ENCODE measurements around the gene TMEM63C.
"Not testable (repeated sequence)": the region's sequence is repeated elsewhere in the genome, so short reads cannot be mapped to it uniquely, and the experiment has no call there.

TMEM63C gene

DNA sequence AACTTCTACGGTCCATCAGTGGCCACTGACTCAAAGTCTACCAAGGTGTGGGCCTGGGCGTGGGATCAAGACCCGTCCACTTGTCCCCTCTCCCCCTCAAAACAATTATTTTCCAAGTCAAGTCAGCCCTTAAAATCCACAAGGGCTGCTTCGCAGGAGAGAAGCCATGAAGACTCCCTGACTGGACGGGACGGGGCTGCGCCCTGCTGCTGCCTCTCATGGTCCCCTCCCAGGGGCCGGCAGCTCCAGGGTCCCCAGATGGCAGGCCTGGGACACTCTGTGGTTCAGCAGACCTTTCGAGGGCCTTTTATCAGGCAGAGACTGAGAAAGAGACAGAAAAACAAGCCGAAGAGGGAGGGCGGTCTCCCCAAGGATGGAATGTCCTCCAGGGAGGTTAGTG, 78.6 kb downstream of the TMEM63C start:
- no peak for DNase-seq

GRCh38 chr14:77260631-77261030, 79.0 kb downstream of the TMEM63C start:
- DNase-seq: peak; percentile 4

DNA sequence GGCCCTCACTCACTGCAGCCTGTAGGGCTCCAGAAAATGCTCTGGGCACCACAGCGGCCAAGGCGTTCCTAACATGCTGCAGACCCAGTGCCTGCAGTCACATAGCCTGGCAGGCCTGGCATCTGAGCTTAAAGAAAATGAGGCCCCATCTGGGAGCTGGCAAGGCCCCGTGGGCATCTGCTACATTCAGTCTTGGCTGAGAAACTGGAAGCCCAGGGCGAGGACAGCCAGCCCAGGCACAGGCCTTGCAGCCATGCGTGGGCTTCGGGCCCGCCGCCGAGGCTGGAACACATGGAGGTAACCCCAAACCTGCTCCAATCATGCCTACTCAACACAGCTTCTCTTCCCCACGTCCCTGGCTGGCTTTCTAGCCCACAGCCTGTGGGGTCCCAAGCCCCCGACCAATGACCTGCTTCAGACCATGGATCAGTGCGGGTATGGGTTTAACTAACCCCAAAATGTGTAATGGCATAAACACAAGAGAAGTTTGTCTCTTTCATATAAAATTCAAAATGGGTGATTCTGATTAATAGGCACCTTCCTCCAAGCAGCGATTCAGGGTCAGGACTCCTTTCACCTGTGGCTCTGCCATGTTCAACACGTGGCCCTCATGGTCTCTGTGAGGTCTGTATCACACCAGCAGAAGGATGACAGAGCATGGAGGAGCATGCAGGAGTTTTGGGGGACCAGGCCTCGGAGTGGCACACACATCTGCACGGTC, 83.0 kb downstream of the TMEM63C start:
- DNase-seq: no peak

GRCh38 chr14:77265187-77265515, 83.6 kb downstream of the TMEM63C start:
- DNase-seq: no peak

GRCh38 chr14:77265561-77266335, 84.2 kb downstream of the TMEM63C start:
- no peak for DNase-seq

DNA sequence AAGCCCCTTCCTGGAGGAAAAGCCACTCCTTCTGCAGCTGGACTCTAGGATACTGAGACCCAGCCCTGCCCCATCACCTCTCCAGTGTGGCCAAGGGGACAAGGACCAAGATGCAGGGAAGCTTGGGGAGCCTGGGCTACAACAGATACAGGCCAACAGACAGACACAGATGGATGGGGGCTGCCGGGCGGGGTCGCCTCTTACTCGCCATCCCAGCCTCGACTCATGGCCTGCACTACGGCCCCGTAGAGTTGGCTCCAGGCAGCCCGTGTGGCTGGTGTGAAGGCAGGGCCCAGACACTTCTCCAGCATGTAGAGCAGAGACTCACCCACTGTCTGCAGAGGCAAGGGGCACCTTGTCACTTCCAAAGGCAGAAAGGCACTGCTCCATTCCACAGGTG, 84.7 kb downstream of the TMEM63C start:
- DNase-seq: no peak

DNA sequence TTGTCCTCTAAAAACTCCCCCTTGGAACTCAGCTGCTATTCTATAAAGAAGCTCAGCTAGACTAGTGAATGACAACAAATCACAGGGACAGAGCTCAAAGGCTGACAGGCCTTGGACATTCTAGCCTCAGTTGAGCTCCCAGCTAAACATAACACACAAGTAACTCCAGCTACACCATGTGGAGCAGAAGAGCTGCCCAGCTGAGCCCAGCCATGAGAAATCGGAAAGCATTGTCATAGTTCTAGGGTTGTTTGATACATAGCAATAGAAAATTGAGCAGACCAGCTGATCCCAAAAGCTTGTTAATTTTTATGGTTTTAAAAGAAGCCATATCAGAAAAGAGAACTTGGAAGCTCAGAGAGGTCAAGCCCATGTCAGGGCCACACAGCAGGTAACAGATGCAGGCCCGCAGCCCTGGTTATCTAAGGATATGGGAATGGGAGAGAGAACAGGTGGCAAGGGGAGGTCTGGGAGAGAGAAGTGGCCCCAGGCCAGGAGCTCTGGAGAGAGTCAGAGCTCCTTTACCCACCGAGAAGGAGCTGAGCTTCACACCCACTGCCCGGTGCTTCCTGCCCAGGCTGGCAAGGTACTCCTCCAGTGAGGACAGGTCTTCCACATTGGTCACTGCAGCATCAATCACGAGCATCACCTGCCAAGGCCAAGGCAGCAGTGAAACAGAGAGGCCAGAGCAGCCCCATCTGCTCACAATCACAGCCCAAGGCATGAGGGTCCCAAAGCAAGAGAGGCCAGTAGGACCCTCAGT, 86.5 kb downstream of the TMEM63C start:
- no peak for DNase-seq

GRCh38 chr14:77268989-77269600, 87.5 kb downstream of the TMEM63C start:
- DNase-seq: no peak

- no peak for DNase-seq
Measured at GRCh38 chr14:77270361-77271112, 88.9 kb downstream of the TMEM63C start.

- no peak for DNase-seq
Measured at GRCh38 chr14:77271113-77271710, 89.6 kb downstream of the TMEM63C start, which contains the start of gene NGB. Gene NGB (minus strand): TSS chr14:77271206. CDS start chr14:77270937, 269 bp downstream.

DNA sequence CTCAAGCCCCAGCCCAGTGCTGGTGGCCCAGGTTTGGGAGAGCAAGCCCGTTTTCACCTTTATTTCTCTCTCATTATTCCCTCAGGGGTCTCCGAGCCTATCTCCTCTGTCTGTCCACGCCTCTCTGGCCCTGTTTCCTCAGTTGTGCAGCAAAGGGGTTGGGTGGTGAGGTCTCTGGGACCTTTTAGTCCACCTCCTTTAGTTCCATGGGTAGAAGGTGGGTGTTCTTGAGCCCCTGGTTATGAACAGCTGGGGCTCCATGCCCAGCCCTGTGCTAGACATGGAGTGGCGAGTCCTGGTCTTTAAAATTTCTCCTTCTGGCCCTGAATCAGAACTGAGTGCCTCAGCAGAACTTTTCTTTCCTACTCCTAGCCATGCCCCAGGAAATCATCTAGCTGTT, 90.7 kb downstream of the TMEM63C start:
- DNase-seq: no peak

GRCh38 chr14:77273796-77274195, 92.2 kb downstream of the TMEM63C start:
- DNase-seq: no peak

DNA sequence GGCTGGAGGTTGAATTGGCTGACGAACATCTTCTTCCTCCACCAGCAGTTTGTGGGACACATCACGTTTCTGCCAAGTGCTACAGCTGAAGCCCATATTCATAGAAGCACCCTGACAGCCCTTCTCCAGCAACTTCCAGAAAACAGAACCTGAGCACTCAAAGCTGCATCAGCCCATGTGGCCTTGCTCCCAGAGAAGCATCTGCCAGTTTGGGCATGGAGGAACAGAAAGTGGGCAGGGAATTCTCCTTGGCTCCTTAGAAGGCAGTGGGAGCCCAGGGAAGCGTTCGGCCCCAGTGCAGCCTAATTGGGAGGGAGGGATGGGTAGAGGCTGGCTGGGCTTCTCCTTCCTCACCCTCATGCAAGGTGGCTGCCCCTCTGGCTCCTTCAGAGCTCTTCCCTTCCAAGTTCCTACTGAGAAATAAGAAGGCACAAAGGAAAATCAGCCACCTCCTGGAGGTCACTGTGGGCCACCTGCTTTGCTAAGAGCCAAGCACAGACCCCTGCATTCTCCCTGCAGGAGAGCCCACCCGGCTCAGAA, 93.5 kb downstream of the TMEM63C start:
- DNase-seq: no peak

GRCh38 chr14:77275601-77276017, 94.0 kb downstream of the TMEM63C start:
- no peak for DNase-seq

DNA sequence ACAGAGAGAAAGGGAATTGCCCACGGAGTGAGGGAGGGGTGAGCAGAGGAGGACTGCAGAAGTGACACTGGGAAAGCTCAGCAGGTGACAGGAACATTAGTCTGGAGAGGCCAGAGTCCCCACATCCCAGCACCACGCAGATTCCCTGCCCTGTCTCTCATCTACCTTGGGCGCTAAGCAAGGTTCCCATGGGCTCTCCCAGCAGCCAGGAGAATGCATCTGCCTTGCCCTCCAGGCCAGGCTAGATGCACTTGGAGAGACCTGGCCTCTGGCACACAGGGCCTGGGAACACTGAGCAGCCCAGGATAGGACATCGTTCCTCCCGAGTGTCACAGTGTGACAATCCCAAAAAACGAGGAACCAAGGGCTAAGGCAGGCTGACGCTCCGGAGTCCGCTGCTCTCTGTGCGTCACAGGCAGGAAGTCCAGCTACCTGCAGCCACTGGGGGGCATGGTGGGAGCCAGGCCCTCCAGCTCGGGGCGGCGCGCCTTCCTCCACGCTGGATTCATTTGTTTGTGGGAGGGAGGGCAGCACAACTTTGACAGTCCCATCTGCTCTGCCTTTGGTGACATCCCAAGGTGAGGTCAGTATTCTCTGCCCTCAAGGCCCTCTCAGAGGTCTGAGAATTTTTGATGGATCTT, 94.8 kb downstream of the TMEM63C start:
- no peak for DNase-seq

DNA sequence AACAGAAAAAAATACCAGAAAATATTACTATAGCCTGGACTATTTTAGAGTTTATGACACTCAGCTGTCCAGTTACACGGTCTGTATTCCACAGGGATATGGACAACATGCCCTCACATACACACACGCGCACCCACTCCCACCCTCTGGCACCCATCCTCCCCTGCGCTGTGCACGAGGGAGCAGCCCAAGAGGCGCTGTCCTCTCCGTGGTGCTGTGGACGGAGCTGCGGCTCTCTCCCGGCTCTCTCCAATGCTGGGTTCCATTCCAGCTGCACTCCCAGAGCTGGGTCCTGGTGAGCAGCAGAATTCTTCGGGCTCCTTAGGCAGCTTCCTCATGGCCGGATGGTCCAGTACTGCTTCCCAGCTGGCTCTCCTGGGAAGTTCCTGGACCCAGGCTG, 95.4 kb downstream of the TMEM63C start:
- DNase-seq: no peak

DNA sequence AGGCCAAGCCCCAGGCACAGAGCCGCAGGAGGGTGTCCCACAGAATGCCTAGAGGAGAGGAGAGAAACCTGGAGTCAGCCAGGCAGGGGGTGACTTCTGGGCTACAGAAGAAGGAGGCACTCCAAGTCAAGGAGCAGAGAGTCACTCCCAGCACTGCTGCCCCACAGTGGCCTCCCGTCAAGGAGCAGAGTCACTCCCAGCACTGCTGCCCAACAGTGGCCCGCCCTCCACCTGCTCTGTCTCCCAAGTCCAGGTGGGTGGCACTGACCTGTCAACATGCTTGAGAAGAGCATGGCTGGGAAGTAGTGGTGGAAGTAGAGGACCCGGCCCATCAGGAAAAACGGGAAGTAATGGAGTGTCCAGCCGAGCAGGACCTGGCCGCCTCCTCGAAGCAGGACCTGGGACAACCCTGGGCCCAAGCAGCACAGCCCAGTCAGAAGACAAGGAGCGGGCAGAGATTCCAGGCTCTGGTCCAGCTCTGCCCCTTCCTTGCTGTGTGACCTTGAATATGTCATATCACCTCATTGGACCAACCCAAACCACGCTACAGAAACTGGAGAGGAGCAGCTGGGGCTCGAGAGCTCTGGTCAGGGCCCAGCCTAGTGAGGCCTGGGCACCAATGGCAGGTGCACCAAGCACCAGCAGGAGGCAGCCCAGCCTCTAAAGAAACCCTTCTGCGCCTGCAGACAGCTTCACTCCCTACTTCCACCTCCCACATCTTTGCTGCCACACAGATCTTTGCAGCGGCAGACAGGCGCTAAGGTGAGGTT, 97.0 kb downstream of the TMEM63C start:
- DNase-seq: no peak

DNA sequence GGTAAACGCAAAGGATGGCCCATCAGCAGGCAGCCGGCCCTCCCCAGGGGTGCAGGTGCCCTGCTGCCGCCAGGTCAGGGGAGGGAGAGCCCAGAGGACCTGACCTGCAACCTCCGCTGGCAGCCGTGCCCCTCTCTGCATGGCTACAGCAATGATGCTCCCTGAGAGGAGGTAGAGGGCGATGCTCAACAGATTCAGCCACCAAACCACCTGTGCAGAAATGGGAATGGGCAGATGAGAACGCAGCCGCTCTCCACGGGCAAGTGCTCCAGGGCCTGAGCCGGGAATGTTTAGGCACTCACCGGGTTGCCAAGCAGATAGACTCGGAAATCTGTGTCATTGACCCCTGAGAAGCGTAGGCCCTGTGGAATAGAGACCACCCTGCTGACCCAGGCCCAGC, 98.1 kb downstream of the TMEM63C start:
- no peak for DNase-seq

DNA sequence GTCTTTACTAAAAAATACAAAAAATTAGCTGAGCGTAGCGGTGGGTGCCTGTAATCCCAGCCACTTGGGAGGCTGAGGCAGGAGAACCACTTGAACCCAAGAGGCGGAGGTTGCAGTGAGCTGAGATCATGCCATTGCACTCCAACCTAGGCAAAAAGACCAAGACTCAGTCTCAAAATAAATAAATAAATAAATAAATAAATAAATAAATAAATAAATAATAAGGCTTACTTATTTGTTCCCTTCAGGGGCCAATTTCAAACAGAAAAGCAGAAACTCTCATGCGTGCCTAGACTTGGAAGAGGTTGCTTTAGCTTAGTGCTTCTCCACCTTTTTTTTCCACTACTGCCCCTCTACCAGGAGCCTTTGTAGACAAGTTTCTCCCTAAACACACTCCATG, 99.3 kb downstream of the TMEM63C start:
- DNase-seq: not testable (repeated sequence)

- no peak for DNase-seq
Measured at GRCh38 chr14:77281852-77282410, 100.3 kb downstream of the TMEM63C start.

All from suppressor macrophage treated with lipopolysaccharide for 4 hours (primary cell).